OCI-LY1 (cell line): ENCODE results near the gene ADAMTS3.

Experiments
- H2AFZ ChIP-seq: fragments of 200-600 bp; sonication (generic), shearing (Covaris generic); 2 replicates; pipeline ENCODE4 v1.6.0; 2014; ENCODE audit warnings: antibody characterized with exemption, mild to moderate bottlenecking, low read length
- H3F3A ChIP-seq: fragments of 200-600 bp; sonication (generic), shearing (Covaris generic); 2 replicates; pipeline ENCODE4 v1.6.0; 2014; ENCODE audit warnings: mild to moderate bottlenecking, antibody characterized with exemption, low read length, moderate library complexity; ENCODE audit not compliant: insufficient read depth
- H3K27ac ChIP-seq: fragments of 200-600 bp; sonication (generic); 2 replicates; pipeline ENCODE4 v1.5.1; 2014; ENCODE audit warnings: low read length, mixed run types, mild to moderate bottlenecking, low read depth; ENCODE audit not compliant: poor library complexity, severe bottlenecking
- H3K27me3 ChIP-seq: fragments of 200-600 bp; sonication (generic); 2 replicates; pipeline ENCODE4 v1.6.0; 2014; ENCODE audit warnings: antibody characterized with exemption, mild to moderate bottlenecking, low read length, moderate library complexity; ENCODE audit not compliant: insufficient read depth
- H3K36me3 ChIP-seq: fragments of 200-600 bp; sonication (generic); 2 replicates; pipeline ENCODE4 v1.6.1; 2014; ENCODE audit warnings: mild to moderate bottlenecking, antibody characterized with exemption, low read length, moderate library complexity, mixed read lengths; ENCODE audit not compliant: insufficient read depth
- H3K4me1 ChIP-seq: fragments of 200-600 bp; sonication (generic); 2 replicates; pipeline ENCODE4 v1.5.1; 2014; ENCODE audit warnings: mild to moderate bottlenecking, low read length, moderate library complexity; ENCODE audit not compliant: insufficient read depth, severe bottlenecking
- H3K4me2 ChIP-seq: fragments of 200-600 bp; sonication (generic), shearing (Covaris generic); 2 replicates; pipeline ENCODE4 v1.6.1; 2014; ENCODE audit warnings: low read length
- H3K4me3 ChIP-seq: fragments of 200-600 bp; sonication (generic); 2 replicates; pipeline ENCODE4 v1.5.1; 2014; ENCODE audit warnings: low read length, low read depth, mild to moderate bottlenecking, mixed read lengths; ENCODE audit not compliant: poor library complexity, severe bottlenecking
- H3K79me2 ChIP-seq: fragments of 200-600 bp; shearing (Covaris generic); 2 replicates; pipeline ENCODE4 v1.6.1; 2016; ENCODE audit warnings: mixed run types, low read length, mixed read lengths; ENCODE audit not compliant: insufficient read depth
- H3K9ac ChIP-seq: fragments of 200-600 bp; sonication (generic), shearing (Covaris generic); 2 replicates; pipeline ENCODE4 v1.6.1; 2014; ENCODE audit warnings: mild to moderate bottlenecking, low read length, mixed read lengths
- H3K9me2 ChIP-seq: fragments of 200-600 bp; sonication (generic), shearing (Covaris generic); 2 replicates; pipeline ENCODE4 v1.6.1; 2014; ENCODE audit warnings: low read depth, mild to moderate bottlenecking, low read length, mixed read lengths
- H3K9me3 ChIP-seq: fragments of 200-600 bp; shearing (Covaris generic); 2 replicates; pipeline ENCODE4 v1.6.1; 2014; ENCODE audit warnings: low read length, mixed read lengths
- H4K20me1 ChIP-seq: fragments of 200-600 bp; sonication (generic), shearing (Covaris generic); 2 replicates; pipeline ENCODE4 v1.6.0; 2016; ENCODE audit warnings: mild to moderate bottlenecking, low read length; ENCODE audit not compliant: insufficient read depth
- CTCF ChIP-seq: fragments of 200-600 bp; sonication (generic), shearing (Covaris generic); IDR thresholded peaks from 2 replicates; pipeline ENCODE4 v1.5.1; 2017; ENCODE audit warnings: mild to moderate bottlenecking, antibody characterized with exemption, low read length, moderate library complexity, mixed read lengths
- EZH2 ChIP-seq: fragments of 200-600 bp; sonication (generic), shearing (Covaris generic); IDR thresholded peaks from 2 replicates; pipeline ENCODE4 v1.8.0; 2017; ENCODE audit warnings: borderline replicate concordance, mixed run types, mild to moderate bottlenecking, antibody characterized with exemption, low read length, moderate library complexity, mixed read lengths

The ADAMTS3 gene

DNA sequence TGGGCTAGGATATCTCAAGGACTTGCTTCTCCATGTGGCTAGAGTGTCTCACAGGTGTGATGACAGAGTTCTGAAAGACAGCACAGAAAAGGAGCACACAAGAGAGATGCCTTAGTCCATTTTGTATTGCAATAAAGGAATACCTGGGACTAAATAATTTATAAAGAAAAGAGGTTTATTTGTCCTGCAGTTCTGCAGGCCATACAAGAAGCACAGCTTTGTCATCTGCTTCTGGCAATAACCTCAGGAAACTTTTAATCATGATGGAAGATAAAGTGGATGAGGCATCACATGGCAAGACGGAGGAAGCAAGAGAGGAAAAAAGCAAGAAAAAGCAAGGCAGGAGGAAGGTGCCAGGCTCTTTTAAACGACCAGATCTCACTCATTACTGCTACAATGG is 126.9 kb downstream of the ADAMTS3 start:
- Histone ChIP-seq H3K36me3 (no peaks in the 10 kb centered on the region), H3K9ac (no peak overlapping the region), H3K79me2 (no peaks in the 10 kb centered on the region), H4K20me1 (no peaks in the 10 kb centered on the region), H2AFZ (no peak overlapping the region), H3K27ac (no peak overlapping the region), H3K4me1 (no peaks in the 10 kb centered on the region), H3F3A (no peaks in the 10 kb centered on the region), H3K27me3 (no peaks in the 10 kb centered on the region), H3K4me3 (no peak overlapping the region), H3K4me2 (no peak overlapping the region), H3K9me2 (no peaks in the 10 kb centered on the region), H3K9me3 (no peaks in the 10 kb centered on the region)
- TF ChIP-seq EZH2 (no peak), CTCF (no peak)

GRCh38 chr4:72440386-72440785 is 128.6 kb downstream of the ADAMTS3 start:
- Histone ChIP-seq H3K9me3 (no peaks in the 10 kb centered on the region), H3K4me3 (no peak overlapping the region), H3K27ac (no peak overlapping the region), H3F3A (no peaks in the 10 kb centered on the region), H3K27me3 (no peaks in the 10 kb centered on the region), H3K36me3 (no peaks in the 10 kb centered on the region), H3K79me2 (no peaks in the 10 kb centered on the region), H3K9ac (no peak overlapping the region), H2AFZ (no peak overlapping the region), H3K9me2 (no peaks in the 10 kb centered on the region), H4K20me1 (no peaks in the 10 kb centered on the region), H3K4me1 (no peaks in the 10 kb centered on the region), H3K4me2 (no peak overlapping the region)
- no peak for TF ChIP-seq EZH2
- no peak for TF ChIP-seq CTCF

DNA sequence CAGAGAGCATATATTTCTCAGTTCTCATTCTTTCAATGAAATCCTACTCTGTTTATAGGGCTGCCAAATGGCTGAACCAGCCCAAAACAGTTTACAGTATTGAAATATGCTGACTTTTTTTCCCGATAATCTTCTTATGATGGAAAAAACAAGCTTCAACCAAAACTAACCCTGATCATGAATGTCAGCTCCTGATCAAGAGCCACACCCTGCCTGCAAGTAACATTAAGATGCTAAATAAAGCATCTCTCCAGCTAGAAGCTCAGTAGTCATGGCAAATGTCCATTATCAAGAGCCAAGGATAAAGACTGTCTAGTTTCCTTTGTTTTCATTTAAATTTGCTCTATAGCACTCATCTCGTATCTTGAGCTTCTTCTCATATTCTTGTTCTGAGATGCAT is 136.0 kb downstream of the ADAMTS3 start:
- Histone ChIP-seq H2AFZ (no peak overlapping the region), H3K36me3 (no peaks in the 10 kb centered on the region), H4K20me1 (no peaks in the 10 kb centered on the region), H3F3A (no peaks in the 10 kb centered on the region), H3K4me2 (no peak overlapping the region), H3K27me3 (no peaks in the 10 kb centered on the region), H3K27ac (no peak overlapping the region), H3K9me3 (no peaks in the 10 kb centered on the region), H3K79me2 (no peaks in the 10 kb centered on the region), H3K4me1 (no peaks in the 10 kb centered on the region), H3K9me2 (no peaks in the 10 kb centered on the region), H3K4me3 (no peak overlapping the region), H3K9ac (no peak overlapping the region)
- TF ChIP-seq CTCF = no peak
- TF ChIP-seq EZH2 = no peak
